ENCODE results near the gene KCTD5. TPM values are rescaled to one million over a fixed set of nuclear protein-coding genes. Genes with fewer than 3 reads are reported as not detected.
"Not testable (repeated sequence)": the region's sequence is repeated elsewhere in the genome, so short reads cannot be mapped to it uniquely, and the experiment has no call there.

The KCTD5 gene
- total RNA-seq, 1 experiment from 2014 or later, result 73.1 TPM

- DNase-seq (ENCODE audit: low spot score), result not testable (repeated sequence)
Measured at GRCh38 chr16:2696601-2697250, 14.4 kb downstream of the KCTD5 start.

DNA sequence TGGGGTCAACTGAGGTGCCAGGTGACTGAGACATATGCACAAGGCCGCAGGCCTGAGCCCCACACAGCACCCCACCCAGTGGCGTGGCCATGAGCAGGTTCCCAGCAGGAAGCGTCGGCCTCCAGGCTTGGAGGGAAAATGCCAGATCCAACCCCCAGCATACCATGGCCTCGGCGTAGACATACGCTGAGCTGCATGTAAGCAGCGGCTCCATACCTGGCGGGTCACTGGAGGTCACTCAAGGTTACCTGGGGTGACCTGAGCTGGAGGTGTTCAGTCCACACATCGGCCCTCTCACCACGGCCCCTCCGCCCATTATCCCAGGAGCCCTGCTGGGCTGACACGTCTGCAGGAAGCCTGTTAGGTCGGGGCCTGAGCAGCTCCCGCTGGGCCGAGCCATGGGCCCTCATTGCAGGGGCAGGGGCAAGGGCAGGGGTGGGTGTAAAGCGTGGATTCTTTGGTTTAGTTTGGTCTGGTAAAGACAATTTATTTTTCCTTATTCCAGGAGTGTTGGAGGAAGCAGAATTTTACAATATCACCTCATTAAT is 15.2 kb downstream of the KCTD5 start:
- no peak for DNase-seq (ENCODE audit: low spot score)

DNA sequence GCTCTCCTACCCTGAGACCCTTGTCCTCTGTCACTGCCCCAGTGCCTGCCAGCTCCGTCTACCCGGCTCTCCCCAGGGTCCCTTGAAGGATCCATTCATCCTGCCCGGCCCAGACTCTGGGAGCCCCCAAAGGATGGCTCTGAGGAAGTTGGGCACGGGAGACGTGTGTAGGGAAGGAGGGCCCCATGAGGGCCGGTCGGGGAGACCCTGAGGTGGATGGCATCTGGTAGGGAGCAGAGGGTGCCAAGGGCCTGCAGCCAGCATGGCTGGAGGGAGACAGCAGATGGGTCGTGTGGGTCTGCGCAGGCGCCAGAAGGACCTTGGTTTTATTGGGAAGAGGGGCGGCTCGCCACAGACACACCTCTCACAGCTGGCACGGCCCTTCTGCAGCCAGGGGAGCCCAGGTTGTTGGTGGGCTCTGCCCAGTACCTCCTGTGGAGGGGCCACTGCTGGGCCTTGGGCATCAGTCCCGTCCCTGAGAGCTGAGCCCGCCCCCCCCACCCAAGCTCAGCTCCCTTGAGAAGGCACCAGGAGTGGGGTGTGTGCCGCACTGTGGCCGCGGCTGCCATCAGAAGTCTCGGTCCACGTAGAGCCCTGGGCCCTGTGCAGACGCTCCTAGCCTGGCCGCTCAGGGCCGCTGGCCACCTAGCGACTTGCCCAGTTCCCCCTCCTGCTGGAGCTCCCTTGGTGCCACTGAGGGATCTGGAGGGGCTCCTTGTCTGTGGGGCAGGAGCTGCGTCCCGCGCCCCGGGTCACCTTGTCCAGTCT is 16.0 kb downstream of the KCTD5 start:
- no peak for DNase-seq (ENCODE audit: low spot score)

GRCh38 chr16:2698965-2699750 is 16.8 kb downstream of the KCTD5 start:
- DNase-seq (ENCODE audit: low spot score), result no peak

DNA sequence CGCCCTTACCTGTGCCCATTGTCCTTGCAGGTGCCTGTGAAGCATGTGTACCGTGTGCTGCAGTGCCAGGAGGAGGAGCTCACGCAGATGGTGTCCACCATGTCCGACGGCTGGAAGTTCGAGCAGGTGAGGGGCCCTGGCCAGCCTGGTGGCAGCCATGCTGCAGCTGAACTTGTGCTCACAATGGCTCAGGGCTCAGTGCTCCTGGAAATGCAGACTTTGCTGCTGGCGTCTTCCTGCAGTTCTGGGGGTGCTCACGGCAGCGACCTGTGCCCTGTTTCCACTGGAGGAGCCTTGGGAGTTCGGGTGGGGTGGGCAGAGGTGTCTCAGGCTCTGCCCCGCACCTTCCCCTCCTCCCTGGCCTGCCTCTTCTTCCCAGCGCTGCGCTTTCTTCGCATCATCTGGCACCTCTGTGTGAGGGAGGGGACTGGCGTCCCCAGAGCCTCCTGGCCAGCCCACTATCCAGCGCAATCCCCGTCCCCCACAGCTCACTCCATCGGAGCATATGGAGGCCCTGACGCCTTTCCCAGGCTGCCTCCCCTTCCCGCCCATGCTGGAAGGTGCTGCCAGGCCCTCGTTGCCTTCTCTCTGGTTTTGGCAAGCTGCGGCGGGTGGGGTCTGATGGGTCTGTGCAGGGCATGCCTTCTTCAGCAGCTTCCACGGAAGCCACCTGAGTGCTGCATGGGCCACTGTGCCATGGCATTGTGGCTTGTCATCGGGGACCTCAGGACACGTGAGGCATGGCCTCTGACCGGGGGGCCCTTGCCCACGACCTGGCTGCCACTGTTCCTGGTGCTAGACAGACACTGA is 17.7 kb downstream of the KCTD5 start:
- DNase-seq (ENCODE audit: low spot score), result no peak

DNA sequence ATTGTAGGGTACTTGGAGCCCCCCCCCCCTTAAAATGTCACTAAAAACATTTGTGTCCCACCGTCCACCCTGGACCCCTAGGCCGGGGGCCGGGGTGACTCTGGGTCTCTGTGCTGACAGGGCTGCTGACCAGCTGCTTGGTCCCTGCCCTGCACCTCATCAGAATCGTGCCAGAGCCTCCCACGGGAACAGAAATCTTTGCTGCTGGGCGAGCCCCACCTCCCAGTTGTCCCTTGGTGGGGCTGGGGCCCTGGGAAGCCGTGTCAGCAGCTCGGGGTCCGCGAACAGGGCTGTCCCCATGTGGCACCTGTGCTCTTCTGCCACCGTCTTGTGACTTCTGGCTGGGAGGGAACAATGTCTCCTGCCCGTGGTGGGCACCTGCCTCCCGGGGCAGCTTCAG is 18.5 kb downstream of the KCTD5 start:
- no peak for DNase-seq (ENCODE audit: low spot score)

DNA sequence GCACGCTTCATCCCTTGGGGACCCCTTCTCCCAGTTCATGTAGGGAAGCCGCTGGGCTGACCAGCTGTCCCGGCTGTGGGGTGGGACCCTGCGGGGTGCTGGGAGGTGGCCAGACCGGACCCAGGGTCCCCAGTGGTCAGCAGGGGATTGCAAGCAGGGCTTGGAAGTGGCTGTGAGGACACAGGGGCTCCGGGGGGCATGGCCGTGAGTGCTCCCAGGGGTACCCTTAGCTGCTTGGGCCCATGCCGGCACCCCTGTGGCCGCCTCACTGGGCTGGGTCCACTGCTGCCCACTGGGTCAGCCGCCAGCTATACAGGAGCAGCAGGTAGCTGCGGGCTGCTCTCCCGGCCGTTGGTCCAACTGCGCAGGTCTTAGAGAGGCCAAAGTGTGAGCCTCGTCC is 18.9 kb downstream of the KCTD5 start:
- DNase-seq (ENCODE audit: low spot score), result no peak

DNA sequence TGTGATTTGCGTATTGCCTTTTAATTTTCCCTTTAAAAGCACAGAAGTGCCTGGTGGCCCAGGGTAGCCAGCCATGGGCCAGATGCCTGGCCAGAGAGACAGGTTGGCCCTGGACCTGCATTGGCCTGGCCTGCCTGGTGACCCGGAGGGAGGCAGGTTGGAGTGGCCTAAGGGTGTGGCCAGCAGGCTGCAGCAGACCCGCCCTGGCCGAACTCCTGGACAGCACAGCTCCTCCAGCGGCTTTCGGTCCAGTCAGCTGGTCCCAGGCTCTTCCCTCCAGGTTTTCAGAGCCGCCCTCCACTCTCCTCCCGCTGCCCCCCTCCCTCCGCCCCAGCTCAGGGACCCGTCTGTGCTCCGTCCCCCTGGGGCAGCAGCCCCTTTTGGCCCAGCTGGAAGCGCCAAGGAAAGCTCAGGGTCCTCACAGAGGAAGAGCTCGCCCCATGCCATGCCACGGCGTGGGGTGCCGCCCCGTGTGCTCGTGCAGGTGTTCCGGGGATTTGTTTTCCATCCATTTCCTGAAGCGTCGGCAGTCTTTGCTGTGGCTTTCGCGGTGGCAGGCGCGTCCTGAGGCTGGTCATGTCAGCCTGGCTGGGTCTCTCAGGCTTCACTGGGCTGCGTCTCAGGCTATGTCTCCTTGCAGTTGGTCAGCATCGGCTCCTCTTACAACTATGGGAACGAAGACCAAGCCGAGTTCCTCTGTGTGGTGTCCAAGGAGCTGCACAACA is 19.6 kb downstream of the KCTD5 start:
- DNase-seq (ENCODE audit: low spot score), result no peak

- DNase-seq (ENCODE audit: low spot score), result no peak
Measured at GRCh38 chr16:2702438-2702825, 20.1 kb downstream of the KCTD5 start.

GRCh38 chr16:2702871-2703745 is 20.8 kb downstream of the KCTD5 start:
- DNase-seq (ENCODE audit: low spot score), result no peak

- DNase-seq (ENCODE audit: low spot score), result no peak
Measured at GRCh38 chr16:2704166-2704982, 22.1 kb downstream of the KCTD5 start.

- no peak for DNase-seq (ENCODE audit: low spot score)
Measured at GRCh38 chr16:2704983-2705275, 22.6 kb downstream of the KCTD5 start.

DNA sequence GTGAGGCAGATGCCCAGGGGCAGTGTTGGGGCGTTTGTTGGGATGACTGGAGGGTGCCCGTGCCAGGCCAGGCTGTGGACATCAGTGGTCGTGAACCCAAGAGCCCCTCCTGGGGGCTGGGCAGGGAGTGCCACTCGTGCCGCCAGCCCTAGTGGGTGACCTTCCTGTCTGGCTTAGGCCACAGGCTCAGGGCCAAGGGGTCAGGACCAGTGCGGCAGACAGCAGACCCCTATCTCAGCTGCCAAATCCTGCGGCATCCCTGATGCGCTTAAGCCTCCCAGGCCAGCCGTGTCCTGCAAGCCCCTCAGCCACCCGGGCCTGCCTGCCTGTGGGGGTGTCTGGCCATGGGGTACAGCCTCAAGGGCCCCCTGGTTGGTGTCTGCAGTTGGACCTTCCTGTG is 23.0 kb downstream of the KCTD5 start:
- no peak for DNase-seq (ENCODE audit: low spot score)

DNA sequence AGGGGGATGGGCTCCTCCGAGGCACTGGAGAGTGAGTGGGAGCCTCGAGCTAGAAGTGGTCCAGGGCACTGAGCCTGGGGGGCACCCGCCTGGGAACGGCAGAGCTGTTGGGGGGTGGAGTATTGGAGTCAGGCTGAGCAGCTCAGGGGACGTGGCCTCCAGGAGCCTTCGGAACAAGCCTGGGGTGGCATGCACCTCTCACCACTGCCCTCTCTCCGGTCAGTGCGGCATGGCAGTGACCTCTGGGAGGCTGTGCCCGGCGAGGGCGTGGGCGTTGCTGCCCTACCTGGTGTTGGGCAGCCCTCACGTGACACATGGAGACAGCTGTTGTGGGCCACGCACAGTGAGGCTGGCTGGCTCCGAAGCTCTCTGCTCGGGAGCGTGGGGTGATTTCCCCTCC is 23.8 kb downstream of the KCTD5 start:
- no peak for DNase-seq (ENCODE audit: low spot score)

GRCh38 chr16:2706611-2707311 is 24.4 kb downstream of the KCTD5 start:
- no peak for DNase-seq (ENCODE audit: low spot score)

GRCh38 chr16:2707368-2708289 is 25.3 kb downstream of the KCTD5 start:
- DNase-seq (ENCODE audit: low spot score), result no peak

GRCh38 chr16:2708290-2708639 is 25.9 kb downstream of the KCTD5 start:
- no peak for DNase-seq (ENCODE audit: low spot score)

Measured in HT-29 (cell line).